Peyer's patch (tissue), 4 donors: ENCODE data around the gene DNHD1. TPM values are rescaled to one million over a fixed set of nuclear protein-coding genes. Genes with fewer than 3 reads are reported as not detected.

Source experiments
- DNase-seq, 3 donors: peaks; one replicate each; pipeline ENCODE4 v3.0.0-alpha.2; 2017 to 2019
- H3K27ac ChIP-seq, 4 donors: fragments of 200-600 bp; sonication (generic); one replicate each; pipeline ENCODE4 v1.5.1; 2016 to 2019
- H3K27me3 ChIP-seq, 2 donors: fragments of 200-600 bp; sonication (generic); one replicate each; pipeline ENCODE4 v1.5.1; 2019
- H3K36me3 ChIP-seq, 3 donors: fragments of 200-600 bp; sonication (generic); one replicate each; pipeline ENCODE4 v1.5.1; 2016 to 2019
- H3K4me1 ChIP-seq, 4 donors: fragments of 200-600 bp; sonication (generic); one replicate each; pipeline ENCODE4 v1.5.1; 2016 to 2019
- H3K4me3 ChIP-seq, 4 donors: fragments of 200-600 bp; sonication (generic); 1 replicate in 3 of 4; 2 replicates in 1 of 4; pipeline ENCODE4 v1.5.1; 2016 to 2019; ENCODE audit warnings: mild to moderate bottlenecking in 1 of 4
- H3K9me3 ChIP-seq, 4 donors: fragments of 200-600 bp; sonication (generic); one replicate each; pipeline ENCODE4 v1.5.1; 2016 to 2019; ENCODE audit warnings: mild to moderate bottlenecking in 1 of 4
- POLR2A ChIP-seq, 2 donors: fragments of 450-650 bp; IDR thresholded peaks; one replicate each; pipeline ENCODE4 v1.5.1; 2017; ENCODE audit warnings: antibody characterized with exemption in 2 of 2, mild to moderate bottlenecking in 2 of 2, moderate library complexity in 2 of 2
- total RNA-seq, 4 donors: library from RNA; depleted of rRNA; stranded (reverse); fragments of >200 nt; gene quantifications; one replicate each; pipeline ENCODE4 v1.1.0, GENCODE V29; 2016
- TF ChIP-seq, protein P1 (sequence below), 6 experiments: fragments of 450-650 bp in 4 of 6; fragments of 200-600 bp in 2 of 6; sonication (generic) in 1 of 6; IDR thresholded peaks; one replicate each; pipeline ENCODE4 v1.5.1; 2017 to 2019; ENCODE audit warnings: antibody characterized with exemption in 6 of 6, mild to moderate bottlenecking in 3 of 6, moderate library complexity in 1 of 6

Gene DNHD1
- total RNA-seq, 4 donors from 2014 or later, result 23.5 to 64.4 (median 52.0) TPM

DNA sequence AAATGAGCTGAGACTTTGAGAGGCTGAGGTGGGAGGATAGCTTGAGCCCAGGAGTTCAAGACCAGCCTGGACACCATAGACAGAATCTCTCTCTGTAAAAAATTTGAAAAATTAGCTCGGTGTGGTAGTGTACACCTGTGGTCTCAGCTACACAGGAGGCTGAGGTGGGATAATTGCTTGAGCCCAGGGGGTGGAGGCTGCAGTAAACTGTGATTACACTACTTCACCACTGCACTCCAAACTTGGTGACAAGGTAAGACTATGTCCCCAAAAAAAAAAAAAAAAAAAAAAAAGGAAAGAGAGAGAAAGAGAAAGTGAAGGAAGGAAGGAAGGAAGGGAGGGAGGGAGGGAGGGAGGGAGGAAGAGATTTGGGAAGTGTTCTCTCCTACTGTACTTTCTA lies 81.1 kb downstream of the DNHD1 start:
- TF ChIP-seq POLR2A (IDR thresholded peaks at IDR 0.05), result no peak
- TF ChIP-seq, protein P1, sequence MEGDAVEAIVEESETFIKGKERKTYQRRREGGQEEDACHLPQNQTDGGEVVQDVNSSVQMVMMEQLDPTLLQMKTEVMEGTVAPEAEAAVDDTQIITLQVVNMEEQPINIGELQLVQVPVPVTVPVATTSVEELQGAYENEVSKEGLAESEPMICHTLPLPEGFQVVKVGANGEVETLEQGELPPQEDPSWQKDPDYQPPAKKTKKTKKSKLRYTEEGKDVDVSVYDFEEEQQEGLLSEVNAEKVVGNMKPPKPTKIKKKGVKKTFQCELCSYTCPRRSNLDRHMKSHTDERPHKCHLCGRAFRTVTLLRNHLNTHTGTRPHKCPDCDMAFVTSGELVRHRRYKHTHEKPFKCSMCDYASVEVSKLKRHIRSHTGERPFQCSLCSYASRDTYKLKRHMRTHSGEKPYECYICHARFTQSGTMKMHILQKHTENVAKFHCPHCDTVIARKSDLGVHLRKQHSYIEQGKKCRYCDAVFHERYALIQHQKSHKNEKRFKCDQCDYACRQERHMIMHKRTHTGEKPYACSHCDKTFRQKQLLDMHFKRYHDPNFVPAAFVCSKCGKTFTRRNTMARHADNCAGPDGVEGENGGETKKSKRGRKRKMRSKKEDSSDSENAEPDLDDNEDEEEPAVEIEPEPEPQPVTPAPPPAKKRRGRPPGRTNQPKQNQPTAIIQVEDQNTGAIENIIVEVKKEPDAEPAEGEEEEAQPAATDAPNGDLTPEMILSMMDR (IDR thresholded peaks at IDR 0.05), result no peak
- Histone ChIP-seq H3K9me3 (no peaks in the 10 kb centered on the region), H3K4me3 (no peak overlapping the region), H3K4me1 (no peaks in the 10 kb centered on the region), H3K27ac (no peak overlapping the region), H3K36me3 (peaks cover 0 to 4% (median 0%) of the 10 kb centered on the region in 3 donors), H3K27me3 (no peaks in the 10 kb centered on the region)
- DNase-seq, result no peak

DNA sequence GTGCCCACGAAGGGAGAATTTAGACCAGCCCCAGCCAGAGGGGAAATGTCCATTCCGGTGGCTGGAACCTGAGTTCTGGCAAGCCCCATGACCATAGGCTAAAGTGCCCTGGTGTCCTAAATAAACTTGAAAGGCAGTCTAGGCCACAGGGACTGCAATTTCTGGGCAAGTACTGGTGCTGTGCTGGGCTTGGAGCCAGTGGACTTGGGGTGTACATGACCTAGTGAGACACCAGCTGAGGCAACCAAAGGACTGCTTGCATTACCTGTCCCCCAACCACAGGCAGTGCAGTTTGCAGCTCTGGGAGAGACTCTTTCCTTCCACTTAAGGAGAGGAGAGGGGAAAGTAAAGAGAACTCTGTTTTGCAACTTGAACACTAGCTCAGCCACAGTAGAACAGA lies 82.6 kb downstream of the DNHD1 start:
- TF ChIP-seq POLR2A (IDR thresholded peaks at IDR 0.05), result no peak
- TF ChIP-seq, protein P1 (IDR thresholded peaks at IDR 0.05), result no peak
- DNase-seq, result no peak
- H3K4me3 ChIP-seq, result no peak overlapping the region
- no peak overlapping the region for H3K27ac ChIP-seq
- peaks cover 0 to 5% (median 0%) of the 10 kb centered on the region in 4 donors for H3K9me3 ChIP-seq
- H3K36me3 ChIP-seq, result peaks cover 0 to 4% (median 0%) of the 10 kb centered on the region in 3 donors
- no peaks in the 10 kb centered on the region for H3K4me1 ChIP-seq
- H3K27me3 ChIP-seq, result no peaks in the 10 kb centered on the region

DNA sequence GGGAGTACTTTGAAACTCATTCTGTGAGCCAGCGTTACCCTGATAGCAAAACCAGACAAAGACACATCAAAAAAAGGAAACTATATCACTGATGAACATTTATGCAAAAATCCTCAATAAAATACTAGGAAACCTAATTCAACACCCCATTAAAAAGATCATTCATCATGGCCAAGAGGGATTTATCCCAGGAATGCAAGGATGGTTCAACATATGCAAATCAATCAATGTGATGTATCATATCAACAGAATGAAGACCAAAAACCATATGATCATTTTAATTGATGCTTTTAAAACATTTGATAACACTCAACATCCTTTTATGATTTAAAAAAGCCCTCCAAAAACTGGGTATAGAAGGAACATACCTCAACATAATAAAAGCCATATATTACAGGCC lies 86.5 kb downstream of the DNHD1 start:
- Histone ChIP-seq H3K27ac (no peak overlapping the region), H3K4me3 (no peak overlapping the region), H3K9me3 (peaks cover 0 to 6% (median 0%) of the 10 kb centered on the region in 4 donors), H3K36me3 (peaks cover 0 to 4% (median 0%) of the 10 kb centered on the region in 3 donors), H3K4me1 (no peaks in the 10 kb centered on the region), H3K27me3 (no peaks in the 10 kb centered on the region)
- no peak for TF ChIP-seq POLR2A (IDR thresholded peaks at IDR 0.05)
- TF ChIP-seq, protein P1 (IDR thresholded peaks at IDR 0.05), result no peak
- DNase-seq, result no peak

DNA sequence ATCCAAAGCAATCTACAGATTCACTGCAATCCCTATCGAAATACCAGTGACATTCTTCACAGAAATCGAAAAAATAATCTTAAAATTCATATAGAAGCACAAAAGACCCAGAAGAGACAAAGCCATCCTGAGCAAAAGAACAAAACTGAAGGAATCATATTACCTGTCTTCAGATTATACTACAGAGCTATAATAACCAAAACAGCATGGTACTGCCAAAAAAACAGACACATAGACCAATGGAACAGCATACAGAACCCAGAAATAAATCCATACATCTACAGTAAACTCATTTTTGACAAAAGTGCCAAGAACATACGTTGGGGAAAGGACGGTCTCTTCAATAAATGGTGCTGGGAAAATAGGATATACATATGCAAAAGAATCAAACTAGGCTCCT lies 87.4 kb downstream of the DNHD1 start:
- Histone ChIP-seq H3K27ac (no peak overlapping the region), H3K36me3 (peaks cover 0 to 4% (median 0%) of the 10 kb centered on the region in 3 donors), H3K4me1 (no peaks in the 10 kb centered on the region), H3K4me3 (no peak overlapping the region), H3K9me3 (peaks cover 0 to 6% (median 0%) of the 10 kb centered on the region in 4 donors), H3K27me3 (no peaks in the 10 kb centered on the region)
- DNase-seq, result no peak
- TF ChIP-seq, protein P1 (IDR thresholded peaks at IDR 0.05), result no peak
- TF ChIP-seq POLR2A (IDR thresholded peaks at IDR 0.05), result no peak

DNA sequence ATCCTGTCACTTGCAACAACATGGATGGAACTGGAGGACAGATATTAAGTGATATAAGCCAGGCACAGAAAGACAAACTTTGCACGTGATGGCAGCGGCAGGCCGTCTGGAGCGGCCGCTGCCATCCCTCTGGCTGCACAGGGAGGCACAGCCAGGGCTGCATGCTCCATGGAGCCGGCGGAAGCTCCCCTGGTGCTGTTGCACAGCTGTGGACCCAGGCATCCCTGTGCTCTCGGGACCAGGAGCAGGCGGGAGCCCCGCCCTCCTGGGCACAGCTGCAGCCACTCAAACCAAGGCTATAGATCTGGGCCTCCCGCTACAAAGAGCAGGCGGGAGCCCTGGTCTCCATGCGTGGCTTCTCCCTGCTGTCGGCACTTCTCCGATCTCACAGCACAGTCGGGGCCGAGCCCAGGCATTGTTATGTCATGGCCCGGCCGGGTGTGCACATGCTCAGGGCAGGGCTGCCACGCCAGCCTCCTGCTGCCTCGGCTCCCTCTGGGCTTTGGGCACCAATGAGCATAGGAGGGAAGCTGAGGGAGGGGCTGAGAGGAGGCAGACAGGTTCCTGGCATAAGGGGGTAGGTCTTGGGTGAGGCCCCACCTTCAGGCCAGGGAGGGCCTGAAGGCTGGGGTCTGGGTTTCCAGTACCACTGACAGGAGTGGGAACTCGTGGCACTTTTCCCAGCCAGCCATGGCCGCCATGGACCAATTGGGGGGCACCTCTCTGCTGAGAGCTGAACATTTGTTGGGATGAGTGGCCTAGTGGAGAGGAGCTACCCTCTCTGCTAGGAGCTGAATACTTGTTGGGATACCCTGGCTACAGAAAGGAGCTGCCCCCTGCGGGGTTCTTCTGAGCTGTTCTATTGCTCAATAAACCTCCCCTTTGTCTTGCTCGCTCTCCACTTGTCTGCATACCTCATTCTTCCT lies 89.6 kb downstream of the DNHD1 start:
- peaks cover 0 to 6% (median 0%) of the 10 kb centered on the region in 4 donors for H3K9me3 ChIP-seq
- DNase-seq, result no peak
- TF ChIP-seq, protein P1 (IDR thresholded peaks at IDR 0.05), result no peak
- no peak for TF ChIP-seq POLR2A (IDR thresholded peaks at IDR 0.05)
- no peaks in the 10 kb centered on the region for H3K4me1 ChIP-seq
- no peak overlapping the region for H3K27ac ChIP-seq
- no peaks in the 10 kb centered on the region for H3K27me3 ChIP-seq
- H3K36me3 ChIP-seq, result peaks cover 0 to 11% (median 0%) of the 10 kb centered on the region in 3 donors
- H3K4me3 ChIP-seq, result no peak overlapping the region
